Ishikawa (cell line): ENCODE data around the gene ERBB3.

Experiments used
- CEBPB ChIP-seq: IDR thresholded peaks from 2 replicates; pipeline ENCODE4 v1.6.1; 2012
- CREB1 ChIP-seq: IDR thresholded peaks from 2 replicates; pipeline ENCODE4 v1.6.1; 2012; ENCODE audit warnings: low read depth
- EGR1 ChIP-seq: IDR thresholded peaks from 2 replicates; pipeline ENCODE4 v1.6.1; 2012
- EP300 ChIP-seq: IDR thresholded peaks from 2 replicates; pipeline ENCODE4 v1.6.1; 2012; ENCODE audit warnings: borderline replicate concordance
- FOXM1 ChIP-seq: IDR thresholded peaks from 2 replicates; pipeline ENCODE4 v1.6.1; 2012; ENCODE audit warnings: low read depth, borderline replicate concordance
- NFIC ChIP-seq: IDR thresholded peaks from 2 replicates; pipeline ENCODE4 v1.6.1; 2012
- RAD21 ChIP-seq: IDR thresholded peaks from 2 replicates; pipeline ENCODE4 v1.6.1; 2012; ENCODE audit warnings: low read depth
- TAF1 ChIP-seq: IDR thresholded peaks from 2 replicates; pipeline ENCODE4 v1.6.1; 2012; ENCODE audit warnings: low read depth, mild to moderate bottlenecking
- TCF12 ChIP-seq: IDR thresholded peaks from 2 replicates; pipeline ENCODE4 v1.6.1; 2012; ENCODE audit warnings: low read depth
- TEAD4 ChIP-seq: IDR thresholded peaks from 2 replicates; pipeline ENCODE4 v1.6.1; 2012
- YY1 ChIP-seq: IDR thresholded peaks from 2 replicates; pipeline ENCODE4 v1.6.1; 2012; ENCODE audit warnings: low read depth
- ZBTB7A ChIP-seq: IDR thresholded peaks from 2 replicates; pipeline ENCODE4 v1.6.1; 2012; ENCODE audit warnings: low read depth
- TF ChIP-seq, protein P1 (sequence below): IDR thresholded peaks from 2 replicates; pipeline ENCODE4 v1.6.1; 2012
- TF ChIP-seq, protein P2 (sequence below): IDR thresholded peaks from 2 replicates; pipeline ENCODE4 v1.6.1; 2012; ENCODE audit warnings: low read depth, mild to moderate bottlenecking
- TF ChIP-seq, protein P3 (sequence below): IDR thresholded peaks from 2 replicates; pipeline ENCODE4 v1.6.1; 2012

Gene ERBB3

DNA sequence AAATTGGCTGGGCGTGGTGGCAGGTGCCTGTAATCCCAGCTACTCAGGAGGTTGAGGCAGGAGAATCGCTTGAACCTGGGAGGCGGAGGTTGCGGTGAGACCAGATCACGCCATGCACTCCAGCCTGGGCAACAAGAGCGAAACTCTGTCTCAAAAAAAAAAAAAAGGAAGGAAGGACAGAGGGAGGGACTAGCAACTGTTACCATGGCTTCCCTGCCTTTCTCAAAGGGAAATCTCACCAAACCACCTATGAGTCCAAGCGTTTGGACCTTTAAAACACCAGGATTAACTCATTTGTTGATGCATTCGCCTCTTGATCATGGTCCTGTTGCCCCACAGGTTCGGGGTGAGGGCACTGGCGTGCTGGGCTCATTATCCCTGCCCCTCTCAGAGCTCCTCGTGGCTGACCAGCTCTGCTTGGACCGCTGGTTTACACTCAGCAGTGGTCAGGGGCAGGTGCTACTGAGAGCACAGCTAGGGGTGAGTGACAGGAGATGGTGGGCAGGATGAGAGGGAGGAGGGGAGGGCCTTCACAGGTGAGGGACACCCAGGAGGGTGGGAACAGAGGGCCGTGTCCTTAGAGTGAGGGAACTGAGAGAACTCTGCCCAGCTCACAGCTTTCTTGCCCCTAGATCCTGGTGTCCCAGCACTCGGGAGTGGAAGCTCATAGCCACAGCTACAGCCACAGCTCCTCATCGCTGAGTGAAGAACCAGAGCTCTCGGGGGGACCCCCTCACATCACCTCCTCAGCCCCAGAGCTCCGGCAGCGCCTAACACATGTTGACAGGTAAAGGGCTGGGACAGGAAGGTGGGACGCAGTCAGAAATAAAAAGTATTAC, 62.2 kb downstream of the ERBB3 start:
- TF ChIP-seq EGR1: no peak
- no peak for TF ChIP-seq RAD21
- TF ChIP-seq EP300: no peak

DNA sequence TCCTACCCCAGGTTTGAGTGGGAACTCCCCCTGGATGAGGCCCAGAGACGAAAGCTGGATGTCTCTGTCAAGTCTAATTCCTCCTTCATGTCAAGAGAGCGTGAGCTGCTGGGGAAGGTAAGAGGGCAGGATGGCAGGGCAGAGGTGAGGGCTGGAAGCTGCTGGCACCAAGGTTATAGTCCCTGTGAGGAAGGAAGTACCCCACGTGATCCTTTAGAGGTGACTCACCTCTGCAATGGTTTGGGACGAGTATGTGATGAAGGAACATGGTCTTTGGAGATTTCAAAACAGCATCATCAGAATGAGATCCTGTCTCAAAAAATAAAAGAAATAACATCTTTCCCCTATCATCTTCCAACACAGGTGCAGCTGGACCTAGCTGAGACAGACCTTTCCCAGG, 63.3 kb downstream of the ERBB3 start:
- TF ChIP-seq TEAD4 (no peak), TCF12 (no peak), EGR1 (no peak), EP300 (no peak), NFIC (no peak), YY1 (no peak), ZBTB7A (no peak), FOXM1 (no peak), RAD21 (no peak), TAF1 (no peak), CEBPB (no peak), CREB1 (no peak)
- TF ChIP-seq, protein P1, sequence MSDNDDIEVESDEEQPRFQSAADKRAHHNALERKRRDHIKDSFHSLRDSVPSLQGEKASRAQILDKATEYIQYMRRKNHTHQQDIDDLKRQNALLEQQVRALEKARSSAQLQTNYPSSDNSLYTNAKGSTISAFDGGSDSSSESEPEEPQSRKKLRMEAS: no peak
- TF ChIP-seq, protein P2, sequence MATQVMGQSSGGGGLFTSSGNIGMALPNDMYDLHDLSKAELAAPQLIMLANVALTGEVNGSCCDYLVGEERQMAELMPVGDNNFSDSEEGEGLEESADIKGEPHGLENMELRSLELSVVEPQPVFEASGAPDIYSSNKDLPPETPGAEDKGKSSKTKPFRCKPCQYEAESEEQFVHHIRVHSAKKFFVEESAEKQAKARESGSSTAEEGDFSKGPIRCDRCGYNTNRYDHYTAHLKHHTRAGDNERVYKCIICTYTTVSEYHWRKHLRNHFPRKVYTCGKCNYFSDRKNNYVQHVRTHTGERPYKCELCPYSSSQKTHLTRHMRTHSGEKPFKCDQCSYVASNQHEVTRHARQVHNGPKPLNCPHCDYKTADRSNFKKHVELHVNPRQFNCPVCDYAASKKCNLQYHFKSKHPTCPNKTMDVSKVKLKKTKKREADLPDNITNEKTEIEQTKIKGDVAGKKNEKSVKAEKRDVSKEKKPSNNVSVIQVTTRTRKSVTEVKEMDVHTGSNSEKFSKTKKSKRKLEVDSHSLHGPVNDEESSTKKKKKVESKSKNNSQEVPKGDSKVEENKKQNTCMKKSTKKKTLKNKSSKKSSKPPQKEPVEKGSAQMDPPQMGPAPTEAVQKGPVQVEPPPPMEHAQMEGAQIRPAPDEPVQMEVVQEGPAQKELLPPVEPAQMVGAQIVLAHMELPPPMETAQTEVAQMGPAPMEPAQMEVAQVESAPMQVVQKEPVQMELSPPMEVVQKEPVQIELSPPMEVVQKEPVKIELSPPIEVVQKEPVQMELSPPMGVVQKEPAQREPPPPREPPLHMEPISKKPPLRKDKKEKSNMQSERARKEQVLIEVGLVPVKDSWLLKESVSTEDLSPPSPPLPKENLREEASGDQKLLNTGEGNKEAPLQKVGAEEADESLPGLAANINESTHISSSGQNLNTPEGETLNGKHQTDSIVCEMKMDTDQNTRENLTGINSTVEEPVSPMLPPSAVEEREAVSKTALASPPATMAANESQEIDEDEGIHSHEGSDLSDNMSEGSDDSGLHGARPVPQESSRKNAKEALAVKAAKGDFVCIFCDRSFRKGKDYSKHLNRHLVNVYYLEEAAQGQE: no peak
- TF ChIP-seq, protein P3, sequence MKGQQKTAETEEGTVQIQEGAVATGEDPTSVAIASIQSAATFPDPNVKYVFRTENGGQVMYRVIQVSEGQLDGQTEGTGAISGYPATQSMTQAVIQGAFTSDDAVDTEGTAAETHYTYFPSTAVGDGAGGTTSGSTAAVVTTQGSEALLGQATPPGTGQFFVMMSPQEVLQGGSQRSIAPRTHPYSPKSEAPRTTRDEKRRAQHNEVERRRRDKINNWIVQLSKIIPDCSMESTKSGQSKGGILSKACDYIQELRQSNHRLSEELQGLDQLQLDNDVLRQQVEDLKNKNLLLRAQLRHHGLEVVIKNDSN: no peak

DNA sequence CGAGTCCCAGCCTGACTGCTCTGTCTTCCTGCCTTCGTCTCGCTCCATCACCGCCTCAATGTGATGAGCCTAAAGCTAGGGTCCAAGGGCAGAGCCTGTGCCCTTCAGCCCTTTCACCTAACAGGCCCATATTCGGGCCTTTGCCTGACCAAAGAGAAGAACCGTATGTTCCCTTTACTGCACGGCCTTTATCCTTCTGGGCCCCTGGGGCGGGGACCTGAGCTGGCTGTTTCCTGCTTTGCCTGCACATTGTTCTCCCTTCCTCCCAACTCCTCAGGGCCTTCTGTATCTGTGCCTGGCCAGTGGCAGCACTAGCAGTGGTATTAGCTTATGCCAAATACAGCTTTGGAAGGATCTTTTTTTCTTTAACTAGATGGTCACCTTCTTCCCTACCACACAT, 63.9 kb downstream of the ERBB3 start:
- TF ChIP-seq, protein P3: no peak
- TF ChIP-seq TCF12 (no peak), CEBPB (no peak), RAD21 (no peak), EP300 (no peak), NFIC (no peak), CREB1 (no peak), TEAD4 (no peak), TAF1 (no peak), ZBTB7A (no peak), EGR1 (no peak), YY1 (no peak), FOXM1 (no peak)
- TF ChIP-seq, protein P2: no peak
- TF ChIP-seq, protein P1: no peak

DNA sequence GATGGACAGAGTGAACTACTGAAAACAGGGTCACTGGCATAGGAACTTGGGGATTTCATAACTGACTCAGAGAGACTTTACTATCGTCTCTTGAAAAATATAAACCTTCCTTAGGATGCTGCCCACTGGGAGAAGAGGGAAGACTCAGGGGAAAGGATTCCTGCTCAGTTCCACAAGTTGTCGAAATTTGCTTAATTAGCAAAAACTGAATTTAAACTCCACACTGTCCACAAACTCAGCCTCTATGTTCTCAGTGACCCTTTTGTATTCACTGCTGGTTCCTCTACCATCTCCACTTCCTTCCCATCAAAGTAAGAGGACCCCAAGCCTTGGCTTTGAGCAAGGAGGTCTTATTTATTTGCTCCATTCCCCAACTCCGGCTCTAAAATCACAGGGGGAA, 65.3 kb downstream of the ERBB3 start:
- TF ChIP-seq CREB1 (no peak), NFIC (no peak), CEBPB (no peak), ZBTB7A (no peak), TCF12 (no peak), YY1 (no peak), TEAD4 (no peak), RAD21 (no peak), EP300 (no peak), EGR1 (no peak), TAF1 (no peak)
- TF ChIP-seq, protein P2: no peak
- TF ChIP-seq, protein P1: no peak
